Measurements from ENCODE around the gene CBX4.
A peak's percentile ranks its signal among the peaks of the same experiment; 100 is the strongest.

CBX4 gene

GRCh38 chr17:79801156-79802038, 37.8 kb downstream of the CBX4 start:
- no peak overlapping the region for H3K4me3 ChIP-seq (replicated peaks in 1 of 2; ENCODE audit: low read depth in 2 of 2, low read length in 2 of 2)
- DNase-seq (ENCODE audit: low read depth in 2 of 2): no peak
- TF ChIP-seq CTCF (IDR thresholded peaks at IDR 0.05; ENCODE audit: low read depth, low read length): no peak

- no peak for TF ChIP-seq CTCF (IDR thresholded peaks at IDR 0.05; ENCODE audit: low read depth, low read length)
- peak; percentile 52 to 59 for DNase-seq (ENCODE audit: low read depth in 2 of 2)
- no peak overlapping the region for H3K4me3 ChIP-seq (replicated peaks in 1 of 2; ENCODE audit: low read depth in 2 of 2, low read length in 2 of 2)
These were observed 38.7 kb downstream of the CBX4 start for GRCh38 chr17:79800325-79801155.

GRCh38 chr17:79799538-79800324, 39.5 kb downstream of the CBX4 start:
- TF ChIP-seq CTCF (IDR thresholded peaks at IDR 0.05; ENCODE audit: low read depth, low read length): no peak
- H3K4me3 ChIP-seq (replicated peaks in 1 of 2; ENCODE audit: low read depth in 2 of 2, low read length in 2 of 2): no peak overlapping the region
- no peak for DNase-seq (ENCODE audit: low read depth in 2 of 2)

GRCh38 chr17:79799174-79799537, 40.1 kb downstream of the CBX4 start:
- DNase-seq (ENCODE audit: low read depth in 2 of 2): no peak
- TF ChIP-seq CTCF (IDR thresholded peaks at IDR 0.05; ENCODE audit: low read depth, low read length): no peak
- H3K4me3 ChIP-seq (replicated peaks in 1 of 2; ENCODE audit: low read depth in 2 of 2, low read length in 2 of 2): no peak overlapping the region

GRCh38 chr17:79798299-79799173, 40.7 kb downstream of the CBX4 start:
- no peak for TF ChIP-seq CTCF (IDR thresholded peaks at IDR 0.05; ENCODE audit: low read depth, low read length)
- peak in 1 of 2 donors; percentile 31 for DNase-seq (ENCODE audit: low read depth in 2 of 2)
- H3K4me3 ChIP-seq (replicated peaks in 1 of 2; ENCODE audit: low read depth in 2 of 2, low read length in 2 of 2): peak overlapping the region in 1 of 2 donors; percentile 59

Measured in cardiac fibroblast (primary cell).